ENCODE results near the gene XPC.
"Not testable (repeated sequence)": the region's sequence is repeated elsewhere in the genome, so short reads cannot be mapped to it uniquely, and the experiment has no call there.

The XPC gene

DNA sequence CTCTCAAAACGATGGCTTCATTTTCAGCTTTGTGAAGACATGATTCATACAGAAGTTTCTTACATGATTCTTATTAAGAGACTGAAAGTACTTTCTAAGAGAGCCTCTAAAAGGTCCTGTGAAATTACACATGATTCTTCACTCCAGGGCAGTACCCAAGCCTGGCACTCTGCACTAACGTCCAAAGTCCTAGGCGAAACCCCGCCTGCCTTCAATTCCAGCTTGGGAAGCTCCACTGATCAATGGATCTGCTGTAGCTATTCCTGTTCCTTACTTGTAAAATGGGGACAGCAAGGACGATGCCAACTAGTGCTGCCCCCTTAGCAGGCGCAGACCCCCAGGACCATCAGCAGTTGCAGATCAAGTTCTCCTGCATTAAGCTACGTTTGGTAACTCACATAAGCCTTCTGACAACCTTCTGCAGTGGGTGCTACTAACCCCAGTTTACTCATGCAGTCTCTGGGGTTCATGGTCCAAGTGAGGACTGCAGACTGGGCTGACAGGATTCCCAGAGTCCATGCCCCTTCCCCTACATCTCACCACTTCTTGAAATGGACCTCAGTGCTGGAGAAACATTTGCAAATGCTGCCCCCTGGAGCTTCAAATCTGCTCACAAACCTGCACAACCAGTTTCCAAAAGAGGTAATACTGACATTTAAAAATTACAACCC lies 64.3 kb downstream of the XPC start:
- DNase-seq, result no peak

DNA sequence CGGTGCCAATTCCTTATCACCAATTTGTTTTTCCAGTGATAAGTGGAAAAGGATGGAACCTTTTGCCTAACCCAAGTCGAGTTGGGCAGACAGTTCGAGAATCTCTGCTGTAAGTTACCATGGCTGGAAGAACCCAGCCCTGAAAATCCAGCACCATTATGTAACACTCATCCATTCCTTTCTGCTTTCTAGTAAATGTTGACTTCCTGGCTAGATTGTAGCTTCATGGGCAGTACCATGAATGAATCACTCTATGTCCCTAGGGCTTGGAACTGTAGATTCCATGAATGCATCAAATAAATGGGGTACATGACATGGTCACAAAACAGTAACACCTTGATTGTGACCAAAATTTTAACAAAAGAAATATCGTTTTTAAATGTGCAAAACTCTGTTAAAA lies 67.7 kb downstream of the XPC start:
- no peak for DNase-seq

DNA sequence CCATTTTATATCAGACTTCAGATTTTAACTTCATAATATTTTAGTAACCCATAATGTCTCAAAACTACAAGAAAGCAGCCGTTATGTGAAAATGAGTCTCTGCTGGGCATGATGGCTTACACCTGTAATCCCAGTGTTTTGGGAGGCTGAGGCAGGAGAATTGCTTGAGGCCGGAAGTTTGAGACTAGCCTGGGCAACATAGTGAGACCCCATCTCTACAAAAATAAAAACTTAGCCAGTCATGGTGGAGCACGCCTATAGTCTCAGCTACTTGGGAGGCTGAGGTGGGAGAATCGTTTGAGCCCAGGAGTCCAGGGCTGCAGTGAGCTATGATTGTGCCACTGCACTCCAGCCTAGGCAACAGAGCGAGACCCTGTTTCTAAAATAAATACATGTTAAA lies 68.6 kb downstream of the XPC start:
- DNase-seq, result not testable (repeated sequence)

DNA sequence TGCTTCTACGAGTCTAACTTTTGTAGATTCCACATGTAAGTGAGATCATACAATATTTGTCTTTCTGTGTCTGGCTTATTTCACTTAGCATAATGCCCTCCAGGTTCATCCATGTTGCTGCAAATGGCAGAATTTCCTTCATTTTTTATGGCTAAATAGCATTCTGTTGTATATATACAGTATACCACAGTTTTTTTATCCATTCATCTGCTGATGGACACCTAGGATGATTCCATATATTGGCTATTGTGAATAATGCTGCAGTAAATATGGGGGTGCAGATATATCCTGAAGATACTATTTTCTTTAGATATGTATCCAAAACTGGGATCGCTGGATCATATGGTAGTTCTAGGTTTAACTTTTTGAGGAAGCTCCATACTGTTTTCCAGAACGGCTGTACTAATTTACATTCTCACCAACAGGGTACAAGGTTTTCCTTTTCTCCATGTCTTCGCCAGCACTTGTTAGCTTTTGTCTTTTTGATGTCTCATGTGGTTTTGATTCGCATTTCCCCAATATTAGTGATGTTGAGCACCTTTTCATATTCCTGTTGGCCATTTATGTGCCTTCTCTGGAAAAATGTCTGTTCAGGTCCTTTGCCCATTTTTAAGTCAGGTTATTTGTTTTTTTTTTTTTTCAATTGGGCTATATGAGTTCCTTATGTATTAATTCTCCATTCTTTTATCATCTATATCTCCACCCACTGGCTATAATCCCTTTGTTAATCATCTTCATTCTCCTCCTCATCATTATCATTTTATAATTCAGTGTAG lies 80.6 kb downstream of the XPC start:
- DNase-seq, result no peak

DNA sequence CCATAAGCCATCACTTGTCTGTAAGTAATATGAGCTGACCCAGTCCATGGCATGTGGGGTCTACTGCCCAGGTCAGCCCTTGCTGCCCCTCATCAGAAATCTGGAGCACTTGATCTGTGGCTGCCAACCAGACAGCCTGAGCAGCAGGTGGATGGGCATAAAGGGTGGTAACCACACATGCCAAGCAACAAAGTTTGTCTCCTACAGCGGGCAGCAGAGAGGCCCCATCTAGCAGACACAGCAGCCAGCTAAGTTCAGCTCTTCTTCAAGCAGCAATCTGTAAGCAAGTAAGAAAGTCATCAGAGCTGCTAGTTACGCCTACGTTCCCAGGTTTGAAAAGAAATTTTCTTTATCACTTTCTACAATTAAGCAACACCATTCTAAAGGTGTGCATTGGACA lies 81.7 kb downstream of the XPC start:
- DNase-seq, result no peak

Data from DMS79 (cell line).